Gastroesophageal sphincter (tissue), 4 donors: ENCODE measurements around the gene GSK3B. TPM values are rescaled to one million over a fixed set of nuclear protein-coding genes. Genes with fewer than 3 reads are reported as not detected.

ENCODE experiments used
- ATAC-seq: fragments of 150-250 bp; one replicate; pipeline ENCODE4 v1.9.1; 2016; ENCODE audit warnings: mild to moderate bottlenecking, moderate library complexity
- H3K27ac ChIP-seq, 4 donors: fragments of 200-600 bp; sonication (generic) in 3 of 4; 1 replicate in 3 of 4; 2 replicates in 1 of 4; pipeline ENCODE4 v1.5.1; 2016 to 2019
- H3K27me3 ChIP-seq: fragments of 200-600 bp; sonication (generic); one replicate; pipeline ENCODE4 v1.5.1; 2019
- H3K36me3 ChIP-seq, 2 donors: fragments of 200-600 bp; sonication (generic); one replicate each; pipeline ENCODE4 v1.5.1; 2019; ENCODE audit warnings: control low read depth in 1 of 2
- H3K4me1 ChIP-seq, 3 donors: fragments of 200-600 bp; sonication (generic); 1 replicate in 2 of 3; 2 replicates in 1 of 3; pipeline ENCODE4 v1.5.1; 2016 to 2019; ENCODE audit warnings: control low read depth in 2 of 3
- H3K4me3 ChIP-seq, 2 donors: fragments of 200-600 bp; sonication (generic); one replicate each; pipeline ENCODE4 v1.5.1; 2019; ENCODE audit warnings: mild to moderate bottlenecking in 1 of 2, moderate library complexity in 1 of 2
- H3K9me3 ChIP-seq, 3 donors: fragments of 200-600 bp; sonication (generic); one replicate each; pipeline ENCODE4 v1.5.1; 2017 to 2019; ENCODE audit warnings: control low read depth in 2 of 3
- EP300 ChIP-seq: sonication (generic); formaldehyde crosslinking; IDR thresholded peaks from one replicate; pipeline ENCODE4 v1.6.1; 2017; ENCODE audit warnings: antibody characterized with exemption, mild to moderate bottlenecking
- POLR2A ChIP-seq, 2 donors: fragments of 450-650 bp; IDR thresholded peaks; one replicate each; pipeline ENCODE4 v1.6.1; 2017; ENCODE audit warnings: antibody characterized with exemption in 2 of 2, mild to moderate bottlenecking in 2 of 2, moderate library complexity in 1 of 2
- POLR2AphosphoS5 ChIP-seq: sonication (generic); formaldehyde crosslinking; IDR thresholded peaks from one replicate; pipeline ENCODE4 v1.6.1; 2017; ENCODE audit warnings: antibody characterized with exemption
- WGBS, 2 donors: methylation state at CpG; one replicate each; pipeline ENCODE4 v1.1.5; 2018; ENCODE audit warnings: low coverage in 1 of 2; 5-methylcytosine and 5-hydroxymethylcytosine counted together
- total RNA-seq, 4 donors: library from RNA; depleted of rRNA; stranded (reverse); fragments of >200 nt; gene quantifications; one replicate each; pipeline ENCODE4 v1.1.0, GENCODE V29; 2016
- TF ChIP-seq, protein P1 (sequence below), 4 experiments: fragments of 200-600 bp in 2 of 4; fragments of 450-650 bp in 2 of 4; sonication (generic) in 1 of 4; IDR thresholded peaks; one replicate each; pipeline ENCODE4 v1.5.1; 2017 to 2019; ENCODE audit warnings: antibody characterized with exemption in 4 of 4, mild to moderate bottlenecking in 2 of 4, moderate library complexity in 2 of 4

Gene GSK3B
- total RNA-seq, 4 donors from 2014 or later: 32.7 to 40.6 (median 34.6) TPM

- H3K4me3 ChIP-seq: no peak overlapping the region
- ATAC-seq: no peak
- H3K36me3 ChIP-seq: peaks cover 0 to 3% of the 10 kb centered on the region in 2 donors
- H3K27ac ChIP-seq: no peak overlapping the region
- no peak for TF ChIP-seq EP300
- TF ChIP-seq POLR2A (IDR thresholded peaks at IDR 0.05): no peak
- TF ChIP-seq, protein P1, sequence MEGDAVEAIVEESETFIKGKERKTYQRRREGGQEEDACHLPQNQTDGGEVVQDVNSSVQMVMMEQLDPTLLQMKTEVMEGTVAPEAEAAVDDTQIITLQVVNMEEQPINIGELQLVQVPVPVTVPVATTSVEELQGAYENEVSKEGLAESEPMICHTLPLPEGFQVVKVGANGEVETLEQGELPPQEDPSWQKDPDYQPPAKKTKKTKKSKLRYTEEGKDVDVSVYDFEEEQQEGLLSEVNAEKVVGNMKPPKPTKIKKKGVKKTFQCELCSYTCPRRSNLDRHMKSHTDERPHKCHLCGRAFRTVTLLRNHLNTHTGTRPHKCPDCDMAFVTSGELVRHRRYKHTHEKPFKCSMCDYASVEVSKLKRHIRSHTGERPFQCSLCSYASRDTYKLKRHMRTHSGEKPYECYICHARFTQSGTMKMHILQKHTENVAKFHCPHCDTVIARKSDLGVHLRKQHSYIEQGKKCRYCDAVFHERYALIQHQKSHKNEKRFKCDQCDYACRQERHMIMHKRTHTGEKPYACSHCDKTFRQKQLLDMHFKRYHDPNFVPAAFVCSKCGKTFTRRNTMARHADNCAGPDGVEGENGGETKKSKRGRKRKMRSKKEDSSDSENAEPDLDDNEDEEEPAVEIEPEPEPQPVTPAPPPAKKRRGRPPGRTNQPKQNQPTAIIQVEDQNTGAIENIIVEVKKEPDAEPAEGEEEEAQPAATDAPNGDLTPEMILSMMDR (IDR thresholded peaks at IDR 0.05): no peak
- TF ChIP-seq POLR2AphosphoS5: no peak
- H3K4me1 ChIP-seq: no peaks in the 10 kb centered on the region
- WGBS, 2 donors: 100% methylated on average over 1 of the region's 1 CpG; no CpG with 5 or more reads in 1 of the 2 donors
- H3K27me3 ChIP-seq: no peaks in the 10 kb centered on the region
- peaks cover 0 to 6% (median 0%) of the 10 kb centered on the region in 3 donors for H3K9me3 ChIP-seq
These were observed 17.7 kb upstream of the GSK3B start for GRCh38 chr3:120111898-120112297.

DNA sequence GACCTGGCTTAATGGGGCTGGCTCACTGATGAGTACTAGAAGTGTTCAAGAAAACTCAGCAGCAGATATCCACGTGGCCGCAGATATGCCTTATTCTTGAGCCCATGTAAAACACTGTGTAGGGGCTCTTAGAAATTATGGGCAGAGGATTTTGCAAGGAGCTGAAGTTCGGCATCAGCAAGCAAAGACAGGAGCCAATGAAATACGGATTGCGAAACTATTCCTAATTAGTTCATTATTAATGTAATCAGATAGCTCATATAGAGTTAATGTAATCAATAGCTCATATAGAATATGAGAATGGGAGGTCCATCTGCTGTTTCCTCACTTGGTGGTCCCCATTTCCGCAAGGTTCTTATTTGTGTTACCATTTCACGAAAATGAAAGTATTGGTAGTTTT, 9.0 kb upstream of the GSK3B start:
- WGBS, 2 donors: 86 to 89% methylated on average over 6 to 7 of the region's 7 CpGs
- no peaks in the 10 kb centered on the region for H3K9me3 ChIP-seq
- H3K27me3 ChIP-seq: no peaks in the 10 kb centered on the region
- no peaks in the 10 kb centered on the region for H3K4me1 ChIP-seq
- TF ChIP-seq POLR2A (IDR thresholded peaks at IDR 0.05) (no peak), EP300 (no peak), POLR2AphosphoS5 (no peak)
- TF ChIP-seq, protein P1 (IDR thresholded peaks at IDR 0.05): no peak
- H3K27ac ChIP-seq: no peak overlapping the region
- peaks cover 0 to 8% of the 10 kb centered on the region in 2 donors for H3K36me3 ChIP-seq
- no peak overlapping the region for H3K4me3 ChIP-seq
- no peak for ATAC-seq

GRCh38 chr3:120102674-120103073, 8.4 kb upstream of the GSK3B start:
- Histone ChIP-seq H3K4me1 (peaks cover 0 to 2% (median 0%) of the 10 kb centered on the region in 3 donors), H3K27me3 (no peaks in the 10 kb centered on the region), H3K27ac (no peak overlapping the region), H3K36me3 (peaks cover 0 to 8% of the 10 kb centered on the region in 2 donors), H3K4me3 (no peak overlapping the region), H3K9me3 (no peaks in the 10 kb centered on the region)
- 61 to 80% methylated on average over 3 of the region's 3 CpGs for WGBS, 2 donors
- TF ChIP-seq POLR2AphosphoS5: no peak
- TF ChIP-seq POLR2A (IDR thresholded peaks at IDR 0.05): no peak
- no peak for TF ChIP-seq EP300
- TF ChIP-seq, protein P1 (IDR thresholded peaks at IDR 0.05): no peak
- ATAC-seq: no peak

DNA sequence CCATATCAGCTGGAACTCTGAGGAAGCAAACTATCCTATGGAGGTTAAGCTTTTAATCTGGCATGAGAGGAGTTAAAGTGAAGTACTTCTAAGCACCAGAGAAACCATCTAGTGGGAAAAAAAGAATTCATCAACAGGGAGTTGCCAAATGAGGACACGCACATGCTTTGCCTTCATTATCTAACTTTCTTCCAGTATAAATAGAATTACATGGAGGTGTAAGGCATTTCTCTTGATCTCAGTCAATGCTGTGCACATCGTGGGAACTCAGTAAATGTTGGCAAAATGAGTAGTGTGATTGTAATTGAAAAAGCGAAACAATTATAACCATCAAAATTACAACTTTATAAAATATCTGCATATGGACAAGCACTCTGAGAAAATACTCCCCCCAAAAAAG, 8.0 kb upstream of the GSK3B start:
- Histone ChIP-seq H3K9me3 (no peaks in the 10 kb centered on the region), H3K36me3 (peaks cover 0 to 8% of the 10 kb centered on the region in 2 donors), H3K27ac (no peak overlapping the region), H3K4me1 (peaks cover 0 to 6% (median 0%) of the 10 kb centered on the region in 3 donors), H3K27me3 (no peaks in the 10 kb centered on the region), H3K4me3 (no peak overlapping the region)
- TF ChIP-seq, protein P1 (IDR thresholded peaks at IDR 0.05): no peak
- TF ChIP-seq POLR2A (IDR thresholded peaks at IDR 0.05) (no peak), POLR2AphosphoS5 (no peak), EP300 (no peak)
- ATAC-seq: no peak
- 42 to 54% methylated on average over 3 of the region's 3 CpGs for WGBS, 2 donors

GRCh38 chr3:120101624-120102023, 7.4 kb upstream of the GSK3B start:
- Histone ChIP-seq H3K36me3 (peaks cover 0 to 8% of the 10 kb centered on the region in 2 donors), H3K9me3 (no peaks in the 10 kb centered on the region), H3K4me1 (peaks cover 0 to 12% (median 3%) of the 10 kb centered on the region in 3 donors), H3K27me3 (no peaks in the 10 kb centered on the region), H3K4me3 (no peak overlapping the region), H3K27ac (no peak overlapping the region)
- WGBS, 2 donors: 65 to 80% methylated on average over 2 to 3 of the region's 3 CpGs
- TF ChIP-seq POLR2AphosphoS5: no peak
- ATAC-seq: no peak
